Thyroid gland (tissue), 4 donors: Measurements from ENCODE around the gene FBXO45. TPM values are rescaled to one million over a fixed set of nuclear protein-coding genes. Genes with fewer than 3 reads are reported as not detected.
"Not testable (repeated sequence)": the region's sequence is repeated elsewhere in the genome, so short reads cannot be mapped to it uniquely, and the experiment has no call there.

Source experiments
- DNase-seq, 2 donors: peaks; one replicate each; pipeline ENCODE4 v3.0.0-alpha.2; 2019
- H3K27ac ChIP-seq, 3 donors: fragments of 200-600 bp; sonication (generic); 1 replicate in 2 of 3; 2 replicates in 1 of 3; pipeline ENCODE4 v1.5.1; 2016 to 2019; ENCODE audit warnings: mild to moderate bottlenecking in 1 of 3, moderate library complexity in 1 of 3
- H3K27me3 ChIP-seq: fragments of 200-600 bp; sonication (generic); one replicate; pipeline ENCODE4 v1.5.1; 2019
- H3K36me3 ChIP-seq, 2 donors: fragments of 200-600 bp; sonication (generic); one replicate each; pipeline ENCODE4 v1.5.1; 2016 to 2019
- H3K4me1 ChIP-seq, 2 donors: fragments of 200-600 bp; sonication (generic); one replicate each; pipeline ENCODE4 v1.5.1; 2017 to 2019
- H3K4me3 ChIP-seq, 3 donors: fragments of 200-600 bp; sonication (generic); replicated peaks in 1 of 3; 1 replicate in 2 of 3; 2 replicates in 1 of 3; pipeline ENCODE4 v1.5.1; 2016; ENCODE audit warnings: mild to moderate bottlenecking in 1 of 3
- H3K9me3 ChIP-seq: fragments of 200-600 bp; sonication (generic); one replicate; pipeline ENCODE4 v1.5.1; 2017
- POLR2A ChIP-seq, 2 donors: fragments of 450-650 bp; IDR thresholded peaks; one replicate each; pipeline ENCODE4 v1.6.1; 2017; ENCODE audit warnings: antibody characterized with exemption in 2 of 2, mild to moderate bottlenecking in 2 of 2, moderate library complexity in 1 of 2
- WGBS, 2 donors: methylation state at CpG; one replicate each; pipeline ENCODE4 v1.1.5; 2017; 5-methylcytosine and 5-hydroxymethylcytosine counted together
- intact Hi-C: fragments of 100-400 bp; cut with DNase I; formaldehyde crosslinking; loops from one replicate; pipeline ENCODE4 v1.15.1; 2023
- total RNA-seq, 4 donors: library from RNA; depleted of rRNA; stranded (reverse); fragments of >200 nt; gene quantifications; one replicate each; pipeline ENCODE4 v1.2.3, GENCODE V29; 2016
- TF ChIP-seq, protein P1 (sequence below), 6 experiments: fragments of 200-600 bp in 3 of 6; fragments of 450-650 bp in 3 of 6; sonication (generic) in 3 of 6; IDR thresholded peaks; one replicate each; pipeline ENCODE4 v1.5.1; 2016 to 2019; ENCODE audit warnings: antibody characterized with exemption in 6 of 6, mild to moderate bottlenecking in 2 of 6, inconsistent platforms in 1 of 6, moderate library complexity in 1 of 6

The FBXO45 gene
- total RNA-seq, 4 donors from 2014 or later: 4.0 to 8.9 (median 5.7) TPM

DNA sequence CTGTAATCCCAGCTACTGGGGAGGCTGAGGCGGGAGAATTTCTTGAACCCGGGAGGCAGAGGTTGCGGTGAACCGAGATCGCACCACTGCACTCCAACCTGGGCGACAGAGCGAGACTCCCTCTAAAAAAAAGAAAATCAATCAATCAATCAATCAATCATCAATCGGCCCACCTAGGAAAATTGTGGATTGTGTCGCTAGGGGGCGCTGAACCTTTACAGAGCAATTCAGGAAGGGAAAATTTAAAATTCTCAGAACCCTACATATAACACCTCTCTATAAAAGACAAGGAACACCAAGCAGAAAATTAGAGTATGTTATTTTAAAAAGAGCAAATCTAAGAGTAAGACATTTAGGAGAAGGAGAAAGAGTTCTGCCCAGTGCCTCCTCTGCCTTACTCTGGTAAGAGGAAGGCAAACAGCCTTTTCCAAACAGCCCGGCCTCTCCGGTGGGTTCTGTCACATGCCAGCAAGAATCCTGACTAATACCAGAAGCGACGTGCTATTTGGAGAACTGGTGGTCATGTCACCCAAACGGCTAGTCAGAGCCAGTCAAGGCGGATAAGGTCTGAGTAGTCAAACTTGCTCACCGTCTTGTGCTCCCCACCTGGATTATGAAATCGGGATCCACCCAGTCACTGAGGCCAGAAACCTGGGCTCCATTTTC is 31.0 kb upstream of the FBXO45 start:
- no peak for TF ChIP-seq POLR2A (IDR thresholded peaks at IDR 0.05)
- TF ChIP-seq, protein P1, sequence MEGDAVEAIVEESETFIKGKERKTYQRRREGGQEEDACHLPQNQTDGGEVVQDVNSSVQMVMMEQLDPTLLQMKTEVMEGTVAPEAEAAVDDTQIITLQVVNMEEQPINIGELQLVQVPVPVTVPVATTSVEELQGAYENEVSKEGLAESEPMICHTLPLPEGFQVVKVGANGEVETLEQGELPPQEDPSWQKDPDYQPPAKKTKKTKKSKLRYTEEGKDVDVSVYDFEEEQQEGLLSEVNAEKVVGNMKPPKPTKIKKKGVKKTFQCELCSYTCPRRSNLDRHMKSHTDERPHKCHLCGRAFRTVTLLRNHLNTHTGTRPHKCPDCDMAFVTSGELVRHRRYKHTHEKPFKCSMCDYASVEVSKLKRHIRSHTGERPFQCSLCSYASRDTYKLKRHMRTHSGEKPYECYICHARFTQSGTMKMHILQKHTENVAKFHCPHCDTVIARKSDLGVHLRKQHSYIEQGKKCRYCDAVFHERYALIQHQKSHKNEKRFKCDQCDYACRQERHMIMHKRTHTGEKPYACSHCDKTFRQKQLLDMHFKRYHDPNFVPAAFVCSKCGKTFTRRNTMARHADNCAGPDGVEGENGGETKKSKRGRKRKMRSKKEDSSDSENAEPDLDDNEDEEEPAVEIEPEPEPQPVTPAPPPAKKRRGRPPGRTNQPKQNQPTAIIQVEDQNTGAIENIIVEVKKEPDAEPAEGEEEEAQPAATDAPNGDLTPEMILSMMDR (IDR thresholded peaks at IDR 0.05): peak in 5 of 6 experiments; percentile 38 to 52 (median 50)
- no peak overlapping the region for H3K4me3 ChIP-seq
- H3K27ac ChIP-seq: no peak overlapping the region
- no peaks in the 10 kb centered on the region for H3K9me3 ChIP-seq
- DNase-seq: peak; percentile 5 to 15
- intact Hi-C loops: no loop called here
- no peaks in the 10 kb centered on the region for H3K36me3 ChIP-seq
- no peaks in the 10 kb centered on the region for H3K4me1 ChIP-seq
- 43 to 48% methylated on average over 18 of the region's 18 CpGs for WGBS, 2 donors
- H3K27me3 ChIP-seq: no peaks in the 10 kb centered on the region

DNA sequence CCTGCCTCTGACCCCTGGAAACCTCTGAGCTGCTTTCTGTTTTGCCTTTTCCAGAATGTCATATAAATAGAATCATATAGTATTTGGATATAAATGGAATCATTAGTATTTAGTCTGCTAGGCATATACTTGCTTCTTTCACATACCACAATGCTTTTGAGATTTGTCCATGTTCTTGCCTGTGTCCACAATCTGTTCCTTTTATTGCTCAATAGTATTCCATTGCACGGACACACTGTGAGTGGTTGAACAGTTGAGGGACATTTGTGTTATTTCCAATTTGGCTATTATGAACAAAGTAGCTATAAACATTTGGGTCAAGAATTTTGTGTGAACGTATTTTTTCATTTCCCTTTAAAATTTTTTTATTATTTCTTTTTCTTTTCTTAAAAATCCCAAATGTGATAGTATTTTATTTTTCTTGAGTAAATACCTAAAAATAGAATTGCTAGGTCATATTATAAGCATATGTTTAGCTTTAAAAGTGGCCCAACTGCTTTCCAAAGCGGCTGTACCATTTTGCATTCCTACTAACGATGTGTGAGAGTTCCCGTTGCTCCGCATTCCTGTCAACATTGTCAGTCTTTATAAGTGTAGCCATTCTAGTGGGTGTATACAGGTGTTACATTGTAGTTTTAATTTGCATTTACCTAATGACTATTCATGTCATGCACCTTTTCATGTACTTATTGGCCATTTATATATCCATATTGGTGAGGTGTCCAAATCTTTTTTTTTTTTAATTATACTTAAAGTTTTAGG is 26.6 kb upstream of the FBXO45 start:
- no peak overlapping the region for H3K27ac ChIP-seq
- no peak for DNase-seq
- H3K36me3 ChIP-seq: no peaks in the 10 kb centered on the region
- no peak overlapping the region for H3K4me3 ChIP-seq
- no peaks in the 10 kb centered on the region for H3K9me3 ChIP-seq
- intact Hi-C loops: no loop called here
- H3K27me3 ChIP-seq: no peaks in the 10 kb centered on the region
- no peak for TF ChIP-seq POLR2A (IDR thresholded peaks at IDR 0.05)
- TF ChIP-seq, protein P1 (IDR thresholded peaks at IDR 0.05): no peak
- H3K4me1 ChIP-seq: no peaks in the 10 kb centered on the region
- 92 to 93% methylated on average over 6 of the region's 6 CpGs for WGBS, 2 donors

DNA sequence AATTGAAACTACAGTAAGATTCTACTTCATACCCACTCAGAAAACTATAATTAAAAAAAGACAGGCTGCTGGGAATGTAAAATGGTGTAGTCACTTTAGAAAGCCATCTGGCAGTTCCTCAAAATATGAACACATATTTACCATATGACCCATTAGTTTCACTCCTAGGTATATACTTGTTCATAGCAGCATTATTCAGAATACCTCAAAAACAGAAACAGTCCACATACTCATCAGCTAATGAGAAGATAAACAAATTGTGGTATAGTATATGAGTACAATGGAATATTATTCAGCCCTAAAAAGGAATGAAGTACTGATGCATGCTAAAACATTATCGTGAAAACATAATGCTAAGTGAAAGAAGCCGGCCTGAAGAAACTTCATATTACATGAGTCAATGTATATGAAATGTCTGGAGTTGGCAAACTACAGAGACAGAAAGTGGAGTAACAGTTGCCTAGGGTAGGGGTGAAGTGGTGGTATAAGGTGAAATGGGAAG is 23.9 kb upstream of the FBXO45 start:
- Histone ChIP-seq H3K4me3 (no peak overlapping the region), H3K9me3 (no peaks in the 10 kb centered on the region), H3K4me1 (no peaks in the 10 kb centered on the region), H3K36me3 (no peaks in the 10 kb centered on the region), H3K27ac (no peak overlapping the region), H3K27me3 (no peaks in the 10 kb centered on the region)
- intact Hi-C loops: no loop called here
- WGBS, 2 donors: 95 to 97% methylated on average over 2 of the region's 2 CpGs
- TF ChIP-seq, protein P1 (IDR thresholded peaks at IDR 0.05): no peak
- no peak for TF ChIP-seq POLR2A (IDR thresholded peaks at IDR 0.05)
- DNase-seq: no peak

DNA sequence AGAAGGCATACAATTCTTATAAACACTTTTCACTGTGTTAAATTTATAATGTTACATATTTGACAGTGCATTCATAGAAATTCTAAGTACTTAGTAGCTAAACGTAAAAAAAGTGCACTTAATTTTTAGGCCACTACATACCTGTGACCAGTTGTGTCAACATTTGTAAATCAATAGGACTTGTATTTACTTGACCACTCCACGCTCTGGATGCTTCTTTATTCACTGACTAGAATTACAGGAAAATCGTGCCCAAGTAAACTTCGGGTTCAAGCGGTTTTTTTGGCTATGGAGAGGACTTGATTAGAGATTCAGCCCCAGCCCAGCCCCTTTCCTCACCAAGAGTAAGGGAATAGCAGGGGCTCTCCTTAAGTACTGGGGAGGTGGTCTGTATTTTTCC is 21.9 kb upstream of the FBXO45 start:
- H3K36me3 ChIP-seq: no peaks in the 10 kb centered on the region
- TF ChIP-seq, protein P1 (IDR thresholded peaks at IDR 0.05): no peak
- no peak for TF ChIP-seq POLR2A (IDR thresholded peaks at IDR 0.05)
- no peak overlapping the region for H3K4me3 ChIP-seq
- WGBS, 2 donors: 62 to 74% methylated on average over 5 of the region's 5 CpGs
- no peak overlapping the region for H3K27ac ChIP-seq
- no peaks in the 10 kb centered on the region for H3K9me3 ChIP-seq
- no peaks in the 10 kb centered on the region for H3K4me1 ChIP-seq
- H3K27me3 ChIP-seq: no peaks in the 10 kb centered on the region
- DNase-seq: no peak
- intact Hi-C loops: no loop called here

DNA sequence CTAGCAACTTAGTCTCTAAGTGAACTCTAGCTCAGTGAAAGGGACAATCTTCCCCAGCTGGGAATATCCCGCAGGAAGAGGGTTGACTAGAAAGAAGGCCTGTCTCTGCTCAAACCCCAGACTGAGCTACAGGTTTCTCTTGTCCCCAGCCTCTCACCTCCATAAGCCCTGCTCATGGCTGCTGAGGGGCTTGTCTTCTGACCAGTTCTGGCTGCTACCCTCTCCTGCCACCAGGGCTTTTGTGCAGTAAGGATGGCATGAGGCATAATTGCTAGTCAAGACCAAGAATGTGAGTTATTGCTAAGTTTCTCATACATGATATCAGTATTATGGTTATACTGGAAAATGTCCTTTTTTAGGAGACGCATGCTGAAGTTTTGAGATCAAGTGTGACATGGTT is 21.4 kb upstream of the FBXO45 start:
- no peaks in the 10 kb centered on the region for H3K27me3 ChIP-seq
- no peaks in the 10 kb centered on the region for H3K36me3 ChIP-seq
- intact Hi-C loops: no loop called here
- WGBS, 2 donors: 88 to 91% methylated on average over 2 of the region's 2 CpGs
- no peak overlapping the region for H3K27ac ChIP-seq
- no peaks in the 10 kb centered on the region for H3K9me3 ChIP-seq
- H3K4me1 ChIP-seq: no peaks in the 10 kb centered on the region
- TF ChIP-seq POLR2A (IDR thresholded peaks at IDR 0.05): no peak
- TF ChIP-seq, protein P1 (IDR thresholded peaks at IDR 0.05): no peak
- no peak for DNase-seq
- H3K4me3 ChIP-seq: no peak overlapping the region

DNA sequence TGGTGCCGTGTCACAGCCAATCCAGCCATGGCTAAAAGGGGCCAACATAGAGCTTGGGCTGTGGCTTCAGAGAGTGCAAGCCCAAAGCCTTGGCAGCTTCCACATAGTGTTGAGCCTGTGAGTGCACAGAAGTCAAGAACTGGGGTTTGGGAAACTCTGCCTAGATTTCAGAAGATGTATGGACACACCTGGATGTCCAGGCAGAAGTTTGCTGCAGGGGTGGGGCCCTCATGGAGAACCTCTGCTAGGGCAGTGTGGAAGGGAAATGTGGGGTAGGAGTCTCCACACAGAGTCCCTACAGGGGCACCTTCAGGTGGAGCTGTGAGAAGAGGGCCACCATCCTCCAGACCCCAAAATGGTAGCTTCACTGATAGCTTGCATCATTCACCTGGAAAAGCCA is 19.1 kb upstream of the FBXO45 start:
- H3K9me3 ChIP-seq, DNase-seq, H3K27ac ChIP-seq, H3K36me3 ChIP-seq, H3K4me3 ChIP-seq, intact Hi-C loops, H3K4me1 ChIP-seq, H3K27me3 ChIP-seq: not testable (repeated sequence)
- WGBS, 2 donors: 100% methylated on average over 1 of the region's 1 CpG

DNA sequence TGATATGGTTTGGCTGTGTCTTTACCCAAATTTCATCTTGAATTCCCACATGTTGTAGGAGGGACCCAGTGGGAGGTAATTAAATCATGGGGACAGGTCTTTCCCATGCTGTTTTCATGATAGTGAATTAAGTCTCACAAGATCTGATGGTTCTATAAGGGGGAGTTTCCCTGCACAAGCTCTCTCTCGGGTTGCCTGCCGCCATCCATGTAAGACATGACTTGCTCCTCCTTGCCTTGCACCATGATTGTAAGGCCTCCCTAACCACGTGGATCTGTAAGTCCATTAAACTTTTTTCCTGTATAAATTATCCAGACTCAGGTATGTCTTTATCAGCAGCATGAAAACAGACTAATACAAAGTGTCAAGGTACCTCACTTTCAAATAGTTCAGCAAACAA is 18.3 kb upstream of the FBXO45 start:
- H3K27me3 ChIP-seq, H3K27ac ChIP-seq, H3K9me3 ChIP-seq, H3K36me3 ChIP-seq, H3K4me1 ChIP-seq, DNase-seq, intact Hi-C loops, H3K4me3 ChIP-seq: not testable (repeated sequence)
- 84 to 94% methylated on average over 3 of the region's 3 CpGs for WGBS, 2 donors
